Jurkat, Clone E6-1 (cell line): ENCODE data around the gene SERINC1.

Experiments
- DNase-seq: peaks from one replicate; pipeline ENCODE4 v3.0.0-alpha.2; 2011; ENCODE audit warnings: low read depth, low spot score
- H3K4me3 ChIP-seq: 2 replicates; pipeline ENCODE4 v1.5.1; 2011; ENCODE audit warnings: mild to moderate bottlenecking, low read length, control low read depth, moderate library complexity

SERINC1 gene

DNA sequence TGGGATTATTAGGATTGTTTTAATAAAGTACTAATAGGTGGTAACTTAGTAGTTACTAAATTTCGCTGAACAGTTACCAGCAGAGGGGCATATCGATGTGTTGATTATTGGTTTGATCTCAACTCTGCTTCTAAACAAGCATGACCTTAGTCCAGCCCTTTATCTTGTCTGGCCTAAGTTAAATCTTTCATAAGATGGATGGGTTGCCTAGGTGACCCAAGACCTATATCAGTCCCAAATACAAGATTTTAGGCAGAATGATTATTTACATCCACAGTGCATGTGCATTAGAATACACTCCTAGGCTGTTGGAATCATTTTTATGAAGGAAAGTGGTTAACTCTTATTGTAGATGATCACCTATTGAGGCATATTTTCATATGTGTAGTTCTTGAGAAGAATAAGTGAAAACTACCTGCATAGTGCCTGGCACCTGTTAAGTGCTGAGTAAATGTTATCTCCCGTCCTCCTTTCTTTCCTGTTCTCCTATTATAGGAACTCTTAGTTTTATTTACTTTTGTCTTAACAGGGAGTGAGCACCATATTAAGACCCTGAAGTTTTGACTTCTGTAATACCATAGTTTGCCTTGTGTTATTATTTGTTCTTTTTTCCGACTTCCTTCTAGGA, 71.0 kb downstream of the SERINC1 start:
- no peak for DNase-seq
- peak overlapping the region; percentile 96 for H3K4me3 ChIP-seq

DNA sequence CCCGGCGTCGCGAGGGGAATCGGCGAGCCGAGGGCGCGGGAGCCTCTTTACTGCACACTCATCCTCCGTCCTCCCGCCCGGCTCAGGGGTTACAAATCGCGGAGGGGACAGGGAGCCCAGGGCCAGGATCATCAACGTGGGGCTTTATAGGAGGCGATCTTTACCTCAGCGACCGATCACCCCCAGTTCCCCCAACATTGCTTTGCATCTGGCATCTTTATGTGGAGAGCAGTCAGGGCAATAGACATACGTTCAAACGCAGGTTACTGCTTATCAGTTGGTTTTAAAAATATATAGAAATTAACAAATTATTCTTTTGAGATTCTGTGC, 71.5 kb downstream of the SERINC1 start:
- peak overlapping the region; percentile 96 for H3K4me3 ChIP-seq
- DNase-seq, result no peak

DNA sequence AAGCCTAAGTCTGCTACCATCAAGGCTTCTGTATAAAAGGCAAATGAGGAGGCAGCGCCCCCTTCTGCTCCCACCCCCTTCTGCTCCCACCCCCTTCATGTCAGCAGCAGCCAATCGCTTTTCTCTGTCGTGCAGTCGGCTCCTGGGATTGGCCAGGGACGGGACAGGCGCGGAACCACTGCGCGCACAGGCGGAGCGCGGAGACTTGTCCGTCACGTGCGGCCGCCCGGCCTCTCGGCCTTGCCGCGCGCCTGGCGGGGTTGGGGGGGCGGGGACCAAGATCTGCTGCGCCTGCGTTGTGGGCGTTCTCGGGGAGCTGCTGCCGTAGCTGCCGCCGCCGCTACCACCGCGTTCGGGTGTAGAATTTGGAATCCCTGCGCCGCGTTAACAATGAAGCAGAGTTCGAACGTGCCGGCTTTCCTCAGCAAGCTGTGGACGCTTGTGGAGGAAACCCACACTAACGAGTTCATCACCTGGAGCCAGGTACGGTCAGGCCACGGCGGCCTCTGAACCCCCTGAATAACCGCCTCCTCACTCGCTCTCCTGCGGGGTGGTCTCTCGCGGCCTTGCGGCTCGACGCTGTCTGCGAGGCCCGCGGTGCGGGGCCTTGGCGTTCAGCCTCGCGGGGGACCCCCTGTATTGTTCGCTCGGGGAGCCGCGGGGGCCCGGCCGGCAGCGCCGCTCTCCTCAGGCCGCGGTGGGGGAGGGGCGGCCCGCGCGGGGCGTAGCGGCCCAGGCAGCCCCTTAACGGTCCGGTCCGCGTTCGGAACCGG, 72.1 kb downstream of the SERINC1 start, which contains the start of gene HSF2:
HSF2 (plus strand) TSS at position 305 of the 773 bp plus-strand sequence; CDS start at position 391, 86 bp downstream.
- H3K4me3 ChIP-seq, result peak within 1 kb of the TSS; percentile 96
- DNase-seq, result peak; percentile 96

DNA sequence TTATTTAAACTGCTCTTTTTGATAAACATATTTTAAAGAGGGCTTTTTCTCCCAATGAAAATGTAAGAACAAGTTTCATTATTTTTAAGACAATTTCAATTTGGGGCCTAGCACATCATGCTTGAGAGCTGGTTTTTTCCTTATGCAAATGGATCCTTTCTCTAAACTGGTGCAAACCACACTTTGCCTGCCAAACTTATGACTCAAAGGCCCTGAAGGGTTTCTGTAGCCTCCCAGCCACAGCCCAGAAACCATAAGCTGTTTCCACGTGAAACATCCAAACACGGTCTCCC, 72.6 kb downstream of the SERINC1 start:
- no peak for DNase-seq
- peak overlapping the region; percentile 40 for H3K4me3 ChIP-seq

DNA sequence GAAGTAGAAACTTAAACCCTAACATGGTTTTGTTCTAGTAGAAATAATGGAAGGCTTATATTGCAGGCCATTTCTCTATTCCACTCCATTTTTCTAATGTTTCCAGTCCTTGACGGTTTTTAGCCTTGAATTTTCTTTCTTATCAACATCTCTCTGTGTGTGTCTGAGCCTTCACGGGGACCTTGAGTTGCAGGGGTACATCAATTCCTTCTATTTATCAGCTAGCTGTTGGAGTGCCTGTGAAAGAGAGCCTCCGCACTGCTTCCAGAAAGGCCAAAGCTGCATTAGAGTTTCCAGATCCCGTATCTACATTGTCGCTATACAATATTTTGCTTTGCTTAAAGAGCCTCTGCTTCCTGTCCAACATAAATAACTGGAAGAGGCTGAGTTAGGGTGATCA, 77.6 kb downstream of the SERINC1 start:
- H3K4me3 ChIP-seq, result no peak overlapping the region
- no peak for DNase-seq

DNA sequence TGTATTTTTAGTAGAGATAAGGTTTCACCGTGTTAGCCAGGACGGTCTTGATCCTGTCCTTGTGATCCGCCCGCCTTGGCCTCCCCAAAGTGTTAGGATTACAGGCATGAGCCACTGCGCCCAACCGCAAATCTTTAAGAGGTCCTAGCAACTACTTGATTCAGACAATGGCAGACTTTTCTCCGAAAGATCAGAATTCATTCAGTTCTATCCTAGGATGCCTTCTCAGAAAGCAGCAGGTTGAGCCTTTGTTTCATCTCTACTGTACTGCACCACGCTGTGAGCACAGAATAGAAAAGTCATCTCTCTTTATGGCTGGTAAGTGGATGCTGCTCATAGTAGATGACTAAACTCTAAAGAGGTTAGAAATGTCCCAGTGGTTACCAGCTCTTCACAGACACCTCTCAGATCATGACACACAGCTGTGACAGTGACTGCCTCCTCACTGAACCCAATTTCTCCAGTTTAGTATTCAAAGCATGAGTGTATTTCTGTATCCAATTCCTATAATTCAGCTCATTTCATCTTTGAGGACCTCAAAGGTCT, 78.2 kb downstream of the SERINC1 start:
- no peak overlapping the region for H3K4me3 ChIP-seq
- DNase-seq, result no peak
